Ammon's horn (tissue), 1 donor: ENCODE results near the gene DCAF10.
"Not testable (repeated sequence)": the region's sequence is repeated elsewhere in the genome, so short reads cannot be mapped to it uniquely, and the experiment has no call there.

Experiments
- DNase-seq: peaks from one replicate; pipeline ENCODE4 v3.0.0-alpha.2; 2016; ENCODE audit warnings: low spot score

Gene DCAF10

GRCh38 chr9:37790096-37790495 is 10.5 kb upstream of the DCAF10 start:
- DNase-seq = no peak

- no peak for DNase-seq
Observed at GRCh38 chr9:37792122-37792521, 8.5 kb upstream of the DCAF10 start.

- no peak for DNase-seq
Observed at GRCh38 chr9:37796232-37796631, 4.4 kb upstream of the DCAF10 start.

- no peak for DNase-seq
Observed at GRCh38 chr9:37798677-37799076, 1.9 kb upstream of the DCAF10 start.

GRCh38 chr9:37801287-37801850 is 772 bp downstream of the DCAF10 start:
- DNase-seq = no peak

- DNase-seq = no peak
Observed at GRCh38 chr9:37801959-37802711, 1.5 kb downstream of the DCAF10 start.

- no peak for DNase-seq
Observed at GRCh38 chr9:37806271-37806670, 5.7 kb downstream of the DCAF10 start.

- not testable (repeated sequence) for DNase-seq
Observed at GRCh38 chr9:37809676-37810075, 9.1 kb downstream of the DCAF10 start.

- no peak for DNase-seq
Observed at GRCh38 chr9:37811906-37812476, 11.4 kb downstream of the DCAF10 start.

GRCh38 chr9:37812773-37813379 is 12.3 kb downstream of the DCAF10 start:
- DNase-seq = no peak

- DNase-seq = no peak
Observed at GRCh38 chr9:37818849-37819248, 18.3 kb downstream of the DCAF10 start.

- DNase-seq = no peak
Observed at GRCh38 chr9:37820142-37820541, 19.5 kb downstream of the DCAF10 start.

GRCh38 chr9:37825174-37825573 is 24.6 kb downstream of the DCAF10 start:
- not testable (repeated sequence) for DNase-seq

- DNase-seq = no peak
Observed at GRCh38 chr9:37827483-37828165, 27.0 kb downstream of the DCAF10 start.

- DNase-seq = no peak
Observed at GRCh38 chr9:37835821-37836220, 35.2 kb downstream of the DCAF10 start.

- no peak for DNase-seq
Observed at GRCh38 chr9:37836386-37836785, 35.8 kb downstream of the DCAF10 start.

- no peak for DNase-seq
Observed at GRCh38 chr9:37839496-37840461, 39.2 kb downstream of the DCAF10 start.

GRCh38 chr9:37840560-37841194 is 40.1 kb downstream of the DCAF10 start:
- DNase-seq = no peak

GRCh38 chr9:37852222-37852621 is 51.6 kb downstream of the DCAF10 start:
- DNase-seq = no peak

GRCh38 chr9:37856551-37856950 is 56.0 kb downstream of the DCAF10 start:
- no peak for DNase-seq

GRCh38 chr9:37859043-37859442 is 58.4 kb downstream of the DCAF10 start:
- no peak for DNase-seq
